SU-DHL-6 (cell line): Measurements from ENCODE around the gene GRB10.

ENCODE experiments used
- H2AFZ ChIP-seq: fragments of 200-600 bp; sonication (generic); 2 replicates; pipeline ENCODE4 v1.6.1; 2014; ENCODE audit warnings: low read depth, mild to moderate bottlenecking, moderate library complexity, mixed read lengths, antibody characterized with exemption, low read length; ENCODE audit not compliant: severe bottlenecking
- H3F3A ChIP-seq: fragments of 200-600 bp; shearing (Covaris generic); 2 replicates; pipeline ENCODE4 v1.6.0; 2016; ENCODE audit warnings: antibody characterized with exemption, mild to moderate bottlenecking; ENCODE audit not compliant: insufficient read depth
- H3K27ac ChIP-seq: fragments of 200-600 bp; sonication (generic); 2 replicates; pipeline ENCODE4 v1.5.1; 2016; ENCODE audit warnings: low read depth, mild to moderate bottlenecking, low read length, moderate library complexity, mixed read lengths
- H3K27me3 ChIP-seq: fragments of 200-600 bp; sonication (generic), shearing (Covaris generic); 2 replicates; pipeline ENCODE4 v1.6.0; 2014; ENCODE audit warnings: mild to moderate bottlenecking, low read length
- H3K36me3 ChIP-seq: fragments of 200-600 bp; sonication (generic); 2 replicates; pipeline ENCODE4 v1.6.1; 2014; ENCODE audit warnings: mild to moderate bottlenecking, low read length, mixed read lengths
- H3K4me2 ChIP-seq: fragments of 300-600, 200-600 bp; shearing (Covaris generic), sonication (generic); 2 replicates; pipeline ENCODE4 v1.6.0; 2014; ENCODE audit warnings: low read length, low read depth, mild to moderate bottlenecking; ENCODE audit not compliant: poor library complexity, severe bottlenecking
- H3K4me3 ChIP-seq: fragments of 200-600 bp; sonication (generic); 2 replicates; pipeline ENCODE4 v1.5.1; 2014; ENCODE audit warnings: antibody characterized with exemption, low read length, mild to moderate bottlenecking, mixed read lengths; ENCODE audit not compliant: insufficient read depth, poor library complexity, severe bottlenecking
- H3K79me2 ChIP-seq: fragments of 200-600 bp; sonication (generic); 2 replicates; pipeline ENCODE4 v1.6.1; 2014; ENCODE audit warnings: mild to moderate bottlenecking, low read length, moderate library complexity; ENCODE audit not compliant: insufficient read depth
- H3K9ac ChIP-seq: fragments of 200-600 bp; sonication (generic); 2 replicates; pipeline ENCODE4 v1.7.0; 2014; ENCODE audit warnings: mild to moderate bottlenecking, low read length
- H3K9me2 ChIP-seq: fragments of 200-600 bp; sonication (generic); replicated peaks from 2 replicates; pipeline ENCODE4 v1.6.1; 2014; ENCODE audit warnings: low read length; ENCODE audit not compliant: insufficient read depth
- H3K9me3 ChIP-seq: fragments of 200-600 bp; sonication (generic); 2 replicates; pipeline ENCODE4 v1.6.1; 2014; ENCODE audit warnings: low read length, mixed read lengths; ENCODE audit not compliant: insufficient read depth
- H4K20me1 ChIP-seq: fragments of 200-600 bp; sonication (generic); 2 replicates; pipeline ENCODE4 v1.6.1; 2014; ENCODE audit warnings: low read depth, mild to moderate bottlenecking, antibody characterized with exemption, low read length, moderate library complexity, mixed read lengths
- CTCF ChIP-seq: fragments of 200-600 bp; sonication (generic); IDR thresholded peaks from one replicate; pipeline ENCODE4 v1.5.1; 2017; ENCODE audit warnings: antibody characterized with exemption, mild to moderate bottlenecking, low read length, moderate library complexity; ENCODE audit not compliant: insufficient read depth, poor library complexity, severe bottlenecking
- EZH2phosphoT487 ChIP-seq: fragments of 200-600 bp; sonication (generic), shearing (Covaris generic); conservative IDR thresholded peaks from 2 replicates; pipeline ENCODE4 v1.6.1; 2018; ENCODE audit warnings: mild to moderate bottlenecking, antibody characterized with exemption, low read length, moderate library complexity, mixed read lengths

GRB10 gene

GRCh38 chr7:50826371-50827172, 43.9 kb upstream of the GRB10 start:
- Histone ChIP-seq H3K9me2 (no peaks in the 10 kb centered on the region), H3K27ac (no peak overlapping the region), H3K27me3 (no peaks in the 10 kb centered on the region), H4K20me1 (no peaks in the 10 kb centered on the region), H2AFZ (no peak overlapping the region), H3K9ac (no peak overlapping the region), H3K36me3 (no peaks in the 10 kb centered on the region), H3K79me2 (no peaks in the 10 kb centered on the region), H3K4me2 (no peak overlapping the region), H3F3A (no peaks in the 10 kb centered on the region), H3K9me3 (no peaks in the 10 kb centered on the region), H3K4me3 (no peak overlapping the region)
- TF ChIP-seq CTCF: no peak
- TF ChIP-seq EZH2phosphoT487: no peak

GRCh38 chr7:50825465-50825864, 42.8 kb upstream of the GRB10 start:
- Histone ChIP-seq H3K27me3 (no peaks in the 10 kb centered on the region), H3K9me2 (no peaks in the 10 kb centered on the region), H3K9me3 (no peaks in the 10 kb centered on the region), H3K27ac (no peak overlapping the region), H3K4me2 (no peak overlapping the region), H4K20me1 (no peaks in the 10 kb centered on the region), H3K36me3 (no peaks in the 10 kb centered on the region), H3F3A (no peaks in the 10 kb centered on the region), H3K4me3 (no peak overlapping the region), H3K79me2 (no peaks in the 10 kb centered on the region), H2AFZ (no peak overlapping the region), H3K9ac (no peak overlapping the region)
- TF ChIP-seq CTCF: no peak
- TF ChIP-seq EZH2phosphoT487: no peak

GRCh38 chr7:50824882-50825281, 42.2 kb upstream of the GRB10 start:
- no peaks in the 10 kb centered on the region for H3K9me2 ChIP-seq
- no peak overlapping the region for H3K9ac ChIP-seq

More at GRCh38 chr7:50824882-50825281, 42.2 kb upstream of the GRB10 start:
- no peak overlapping the region for H3K27ac ChIP-seq
- no peaks in the 10 kb centered on the region for H3F3A ChIP-seq
- no peaks in the 10 kb centered on the region for H3K9me3 ChIP-seq
- H2AFZ ChIP-seq: no peak overlapping the region
- no peak for TF ChIP-seq EZH2phosphoT487
- no peak for TF ChIP-seq CTCF
- no peaks in the 10 kb centered on the region for H3K36me3 ChIP-seq
- no peaks in the 10 kb centered on the region for H3K27me3 ChIP-seq
- no peaks in the 10 kb centered on the region for H3K79me2 ChIP-seq
- no peak overlapping the region for H3K4me2 ChIP-seq
- H4K20me1 ChIP-seq: no peaks in the 10 kb centered on the region
- no peak overlapping the region for H3K4me3 ChIP-seq
